Gastroesophageal sphincter (tissue), 3 donors: ENCODE measurements around the gene MOCS3.

Experiments used
- CTCF ChIP-seq, 4 experiments: fragments of 200-600 bp in 2 of 4; fragments of 450-650 bp in 2 of 4; sonication (generic) in 1 of 4; IDR thresholded peaks; one replicate each; pipeline ENCODE4 v1.5.1; 2017 to 2019; ENCODE audit warnings: antibody characterized with exemption in 4 of 4, mild to moderate bottlenecking in 2 of 4, moderate library complexity in 2 of 4
- EP300 ChIP-seq: sonication (generic); formaldehyde crosslinking; IDR thresholded peaks from one replicate; pipeline ENCODE4 v1.6.1; 2017; ENCODE audit warnings: antibody characterized with exemption, mild to moderate bottlenecking
- POLR2A ChIP-seq, 2 donors: fragments of 450-650 bp; IDR thresholded peaks; one replicate each; pipeline ENCODE4 v1.6.1; 2017; ENCODE audit warnings: antibody characterized with exemption in 2 of 2, mild to moderate bottlenecking in 2 of 2, moderate library complexity in 1 of 2
- POLR2AphosphoS5 ChIP-seq: sonication (generic); formaldehyde crosslinking; IDR thresholded peaks from one replicate; pipeline ENCODE4 v1.6.1; 2017; ENCODE audit warnings: antibody characterized with exemption

DNA sequence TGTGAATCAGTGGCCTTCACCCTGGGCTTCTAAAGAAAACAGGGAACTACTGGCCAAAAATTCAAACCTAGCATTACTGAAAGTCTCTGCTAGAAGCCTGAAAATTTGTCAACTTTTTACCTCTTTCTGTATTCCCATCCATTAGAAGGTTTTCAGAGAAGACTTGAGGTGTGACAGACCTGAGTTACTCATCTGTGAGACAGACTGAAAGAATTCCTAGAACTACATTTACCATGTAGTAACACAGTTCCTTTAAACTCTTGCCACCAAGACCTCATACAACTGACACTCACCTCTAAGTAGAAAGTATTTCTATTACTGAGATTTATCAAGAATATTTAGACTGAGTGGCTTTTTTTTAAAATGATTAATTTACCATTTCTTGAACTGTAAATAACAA lies 4.8 kb upstream of the MOCS3 start:
- no peak for TF ChIP-seq CTCF (IDR thresholded peaks at IDR 0.05)
- no peak for TF ChIP-seq POLR2A (IDR thresholded peaks at IDR 0.05)
- no peak for TF ChIP-seq POLR2AphosphoS5
- no peak for TF ChIP-seq EP300
